GM12873 (cell line): ENCODE data around the gene CPSF4L.
A peak's percentile ranks its signal among the peaks of the same experiment; 100 is the strongest.

Experiments
- CTCF ChIP-seq: IDR thresholded peaks from 2 replicates; pipeline ENCODE4 v1.5.1; 2012; ENCODE audit warnings: low read depth, mild to moderate bottlenecking, moderate library complexity, low read length, control low read depth; ENCODE audit not compliant: insufficient read depth; ENCODE audit errors: missing control alignments

The CPSF4L gene

GRCh38 chr17:73265646-73266640 is 4.3 kb upstream of the CPSF4L start:
- TF ChIP-seq CTCF, result no peak

GRCh38 chr17:73262676-73263642 is 1.3 kb upstream of the CPSF4L start:
- no peak for TF ChIP-seq CTCF

- no peak for TF ChIP-seq CTCF
These were observed 434 bp upstream of the CPSF4L start for GRCh38 chr17:73261952-73262675.

DNA sequence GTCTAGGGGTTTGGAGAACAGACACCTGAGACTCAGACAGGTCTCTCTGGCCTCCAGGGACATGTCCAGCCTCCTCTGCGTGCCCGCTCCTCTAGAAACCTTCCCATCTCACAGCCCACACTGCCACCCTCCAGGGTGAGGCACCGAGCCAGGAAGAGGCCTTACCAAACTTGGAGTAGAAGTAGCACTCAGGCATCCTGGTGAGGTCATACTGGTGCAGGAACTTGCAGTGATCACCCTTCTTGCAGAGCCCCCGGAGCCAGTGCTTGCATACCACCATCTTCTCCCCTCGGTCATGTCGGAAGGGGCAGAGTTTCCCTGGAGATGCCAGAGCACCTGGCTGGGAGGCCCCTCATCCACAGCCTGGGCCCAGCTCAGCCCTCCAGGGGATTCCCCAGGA is 4.2 kb downstream of the CPSF4L start:
- no peak for TF ChIP-seq CTCF

- TF ChIP-seq CTCF, result no peak
These were observed 5.5 kb downstream of the CPSF4L start for GRCh38 chr17:73256220-73256619.

DNA sequence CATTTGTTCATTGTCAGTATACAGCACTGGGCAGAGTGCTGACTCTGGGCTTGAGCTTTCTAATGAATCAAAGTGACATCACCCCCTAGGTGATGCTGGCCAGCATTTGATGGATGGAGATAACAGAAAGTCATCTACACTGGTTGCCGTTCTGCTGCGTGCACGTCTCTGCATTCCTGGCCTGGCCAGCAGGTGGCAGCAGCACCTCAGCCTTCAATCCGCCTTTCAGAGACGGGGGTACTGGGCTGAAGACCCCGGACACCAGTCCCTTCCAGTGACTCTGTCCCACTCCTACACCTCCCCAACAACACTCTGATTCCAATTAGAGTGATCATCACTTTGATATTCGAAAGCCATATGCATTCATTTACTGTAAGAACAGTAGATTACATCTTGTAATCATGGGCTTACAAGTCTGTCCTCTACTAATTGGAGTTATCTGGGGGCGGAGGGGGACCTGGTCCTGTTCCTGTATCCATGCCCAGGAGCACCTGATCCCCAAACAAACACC is 6.0 kb downstream of the CPSF4L start:
- peak; percentile 99 for TF ChIP-seq CTCF
